HL-60 (cell line): ENCODE results near the gene POLE2.

Source experiments
- DNase-seq, 2 experiments: peaks; one replicate each; pipeline ENCODE4 v3.0.0-alpha.2; 2010 to 2020; ENCODE audit warnings: low read depth in 1 of 2, low spot score in 1 of 2
- H3K27ac ChIP-seq: fragments of 250-450 bp; sonication (Bioruptor Pico); replicated peaks from 2 replicates; pipeline ENCODE4 v1.5.1; 2020; ENCODE audit warnings: mild to moderate bottlenecking, moderate library complexity
- H3K27me3 ChIP-seq: fragments of 250-450 bp; sonication (Bioruptor Pico); 2 replicates; pipeline ENCODE4 v1.5.1; 2021; ENCODE audit warnings: mild to moderate bottlenecking, moderate library complexity; ENCODE audit not compliant: insufficient read depth, poor library complexity, severe bottlenecking
- H3K4me3 ChIP-seq: replicated peaks from 2 replicates; pipeline ENCODE4 v1.5.1; 2011; ENCODE audit warnings: mild to moderate bottlenecking, control low read depth, low read length; ENCODE audit not compliant: insufficient read depth
- CTCF ChIP-seq: IDR thresholded peaks from one replicate; pipeline ENCODE4 v1.5.1; 2011; ENCODE audit warnings: low read length, control low read depth, inconsistent platforms; ENCODE audit not compliant: insufficient read depth
- GABPA ChIP-seq: IDR thresholded peaks from 2 replicates; pipeline ENCODE4 v1.6.1; 2012; ENCODE audit warnings: low read depth
- POLR2AphosphoS5 ChIP-seq: IDR thresholded peaks from 2 replicates; pipeline ENCODE4 v1.6.1; 2012; ENCODE audit warnings: low read depth
- SPI1 ChIP-seq: IDR thresholded peaks from 2 replicates; pipeline ENCODE4 v1.6.1; 2012; ENCODE audit warnings: low read depth, mild to moderate bottlenecking, borderline replicate concordance
- TF ChIP-seq, protein P1 (sequence below): IDR thresholded peaks from 2 replicates; pipeline ENCODE4 v1.6.1; 2012; ENCODE audit warnings: low read depth; ENCODE audit not compliant: insufficient replicate concordance

The POLE2 gene

DNA sequence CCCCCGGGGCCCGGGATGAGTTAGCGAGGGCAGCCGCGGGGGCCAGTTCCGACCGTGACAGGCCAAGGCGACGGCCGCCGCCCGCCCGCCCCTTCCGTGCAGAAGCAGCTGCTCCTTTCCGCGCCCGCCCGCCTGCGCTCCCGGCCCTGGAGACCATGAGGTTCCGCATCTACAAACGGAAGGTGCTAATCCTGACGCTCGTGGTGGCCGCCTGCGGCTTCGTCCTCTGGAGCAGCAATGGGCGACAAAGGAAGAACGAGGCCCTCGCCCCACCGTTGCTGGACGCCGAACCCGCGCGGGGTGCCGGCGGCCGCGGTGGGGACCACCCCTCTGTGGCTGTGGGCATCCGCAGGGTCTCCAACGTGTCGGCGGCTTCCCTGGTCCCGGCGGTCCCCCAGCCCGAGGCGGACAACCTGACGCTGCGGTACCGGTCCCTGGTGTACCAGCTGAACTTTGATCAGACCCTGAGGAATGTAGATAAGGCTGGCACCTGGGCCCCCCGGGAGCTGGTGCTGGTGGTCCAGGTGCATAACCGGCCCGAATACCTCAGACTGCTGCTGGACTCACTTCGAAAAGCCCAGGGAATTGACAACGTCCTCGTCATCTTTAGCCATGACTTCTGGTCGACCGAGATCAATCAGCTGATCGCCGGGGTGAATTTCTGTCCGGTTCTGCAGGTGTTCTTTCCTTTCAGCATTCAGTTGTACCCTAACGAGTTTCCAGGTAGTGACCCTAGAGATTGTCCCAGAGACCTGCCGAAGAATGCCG is 66.7 kb downstream of the POLE2 start:
- Histone ChIP-seq H3K4me3 (peak overlapping the region; percentile 80), H3K27me3 (no peaks in the 10 kb centered on the region), H3K27ac (peak overlapping the region; percentile 96)
- TF ChIP-seq CTCF = no peak
- TF ChIP-seq GABPA = no peak
- no peak; the same call in 1 of the 2 replicates for TF ChIP-seq POLR2AphosphoS5
- TF ChIP-seq, protein P1, sequence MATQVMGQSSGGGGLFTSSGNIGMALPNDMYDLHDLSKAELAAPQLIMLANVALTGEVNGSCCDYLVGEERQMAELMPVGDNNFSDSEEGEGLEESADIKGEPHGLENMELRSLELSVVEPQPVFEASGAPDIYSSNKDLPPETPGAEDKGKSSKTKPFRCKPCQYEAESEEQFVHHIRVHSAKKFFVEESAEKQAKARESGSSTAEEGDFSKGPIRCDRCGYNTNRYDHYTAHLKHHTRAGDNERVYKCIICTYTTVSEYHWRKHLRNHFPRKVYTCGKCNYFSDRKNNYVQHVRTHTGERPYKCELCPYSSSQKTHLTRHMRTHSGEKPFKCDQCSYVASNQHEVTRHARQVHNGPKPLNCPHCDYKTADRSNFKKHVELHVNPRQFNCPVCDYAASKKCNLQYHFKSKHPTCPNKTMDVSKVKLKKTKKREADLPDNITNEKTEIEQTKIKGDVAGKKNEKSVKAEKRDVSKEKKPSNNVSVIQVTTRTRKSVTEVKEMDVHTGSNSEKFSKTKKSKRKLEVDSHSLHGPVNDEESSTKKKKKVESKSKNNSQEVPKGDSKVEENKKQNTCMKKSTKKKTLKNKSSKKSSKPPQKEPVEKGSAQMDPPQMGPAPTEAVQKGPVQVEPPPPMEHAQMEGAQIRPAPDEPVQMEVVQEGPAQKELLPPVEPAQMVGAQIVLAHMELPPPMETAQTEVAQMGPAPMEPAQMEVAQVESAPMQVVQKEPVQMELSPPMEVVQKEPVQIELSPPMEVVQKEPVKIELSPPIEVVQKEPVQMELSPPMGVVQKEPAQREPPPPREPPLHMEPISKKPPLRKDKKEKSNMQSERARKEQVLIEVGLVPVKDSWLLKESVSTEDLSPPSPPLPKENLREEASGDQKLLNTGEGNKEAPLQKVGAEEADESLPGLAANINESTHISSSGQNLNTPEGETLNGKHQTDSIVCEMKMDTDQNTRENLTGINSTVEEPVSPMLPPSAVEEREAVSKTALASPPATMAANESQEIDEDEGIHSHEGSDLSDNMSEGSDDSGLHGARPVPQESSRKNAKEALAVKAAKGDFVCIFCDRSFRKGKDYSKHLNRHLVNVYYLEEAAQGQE = no peak
- DNase-seq = peak; percentile 67 to 91

DNA sequence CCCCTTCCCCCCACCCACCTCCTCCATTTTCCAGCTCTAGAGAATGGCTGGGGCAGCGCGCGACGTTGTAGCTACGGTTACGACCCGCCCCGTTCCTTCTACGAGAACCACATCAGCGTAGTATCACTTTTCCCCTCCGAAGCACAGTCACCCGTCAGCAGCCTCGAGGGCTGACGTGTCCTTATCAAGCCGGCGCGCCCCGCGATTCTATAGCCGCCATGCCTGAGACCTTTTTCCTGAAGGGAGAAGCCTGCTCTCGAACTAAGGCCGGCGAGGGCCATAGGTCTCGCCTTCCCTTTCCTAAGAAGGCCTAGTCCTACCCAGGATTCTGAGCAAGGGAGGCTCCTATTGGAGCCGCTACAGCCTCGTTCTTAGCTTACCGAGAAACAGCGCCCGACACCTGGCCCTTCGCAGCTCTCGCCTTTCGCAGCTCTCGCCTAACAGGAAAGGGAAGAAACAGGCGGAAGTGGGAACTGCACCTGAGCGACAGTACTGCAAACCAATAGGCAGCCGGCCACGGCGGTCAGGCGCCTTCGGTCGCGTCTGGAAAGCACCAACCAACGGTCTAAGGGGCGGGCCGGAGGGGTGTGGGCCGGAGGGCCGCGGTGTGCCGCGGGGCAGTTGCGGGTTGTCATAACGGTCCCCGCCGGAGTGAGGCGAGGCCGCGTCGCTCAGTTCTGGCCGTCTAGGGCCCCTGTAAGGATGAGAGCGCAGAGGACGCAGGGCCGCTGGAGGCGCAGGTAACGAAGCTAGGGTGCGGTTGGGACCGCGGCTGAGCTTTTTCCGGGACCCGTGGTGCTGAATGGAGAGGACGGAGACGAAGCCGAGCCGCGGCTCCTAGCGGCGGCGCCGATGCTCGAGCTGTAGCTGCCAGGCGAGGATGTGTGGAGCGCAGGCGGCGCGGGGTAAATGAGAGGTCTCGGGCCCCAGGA is 67.6 kb downstream of the POLE2 start, which contains the start of the genes MGAT2 and RPL36AL:
Gene MGAT2, plus strand, starts transcription at position 618 of the 932 bp plus-strand sequence. CDS start 470 bp downstream, outside the sequence.
Gene RPL36AL, minus strand, starts transcription at position 445 of the 932 bp plus-strand sequence. CDS start 1,522 bp downstream, outside the sequence.
- peak; percentile 95 to 99 for DNase-seq
- TF ChIP-seq, protein P1 = no peak
- peak; percentile 83 for TF ChIP-seq GABPA
- TF ChIP-seq SPI1 = peak; percentile 72; the same call in 1 of the 2 replicates
- TF ChIP-seq CTCF = peak; percentile 1
- peak; percentile 97 for TF ChIP-seq POLR2AphosphoS5
- Histone ChIP-seq H3K4me3 (peak within 1 kb of the TSS; percentile 80), H3K27ac (peak within 1 kb of the TSS; percentile 96), H3K27me3 (no peaks in the 10 kb centered on the region)

DNA sequence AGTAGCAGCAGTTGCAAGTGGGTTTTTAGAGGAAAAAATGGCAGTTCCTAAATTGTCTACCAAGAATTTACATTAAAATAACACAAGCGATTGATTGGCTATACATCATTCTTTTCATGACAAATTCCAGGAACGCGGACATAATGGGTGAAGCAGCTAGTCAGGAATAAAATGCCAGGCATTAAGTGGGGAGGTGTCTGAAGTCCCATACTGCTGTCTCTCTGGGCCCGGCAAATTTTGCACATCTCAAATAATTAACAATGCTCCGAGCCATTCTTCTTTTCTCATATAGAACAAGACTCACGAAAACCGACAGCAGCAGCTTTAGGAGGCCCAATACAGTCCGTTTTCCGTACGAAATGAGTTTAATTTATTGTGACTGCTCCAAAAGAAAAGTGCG is 68.3 kb downstream of the POLE2 start:
- Histone ChIP-seq H3K27me3 (no peaks in the 10 kb centered on the region), H3K4me3 (peak overlapping the region; percentile 80), H3K27ac (peak overlapping the region; percentile 96)
- TF ChIP-seq, protein P1 = no peak
- TF ChIP-seq SPI1 (no peak), POLR2AphosphoS5 (no peak)
- DNase-seq = no peak
